Keratinocyte (primary cell): Measurements from ENCODE around the gene NF1.

ENCODE experiments used
- CTCF ChIP-seq, 3 experiments: IDR thresholded peaks in 1 of 3; conservative IDR thresholded peaks in 1 of 3; optimal IDR thresholded peaks in 1 of 3; 2 replicates in 2 of 3; 3 replicates in 1 of 3; pipeline versions ENCODE3 to v1.5.1; 2011; ENCODE audit warnings: low read length in 3 of 3, mild to moderate bottlenecking in 3 of 3, moderate library complexity in 2 of 3, control low read depth in 1 of 3, inconsistent platforms in 1 of 3; ENCODE audit not compliant: insufficient read depth in 2 of 3; ENCODE audit errors: extremely low read depth in 1 of 3
- EZH2 ChIP-seq: IDR thresholded peaks from one replicate; pipeline ENCODE4 v1.6.1; 2012; ENCODE audit warnings: inconsistent platforms, mild to moderate bottlenecking, low read length, moderate library complexity

GRCh38 chr17:31074772-31075555 lies 19.8 kb upstream of the NF1 start:
- TF ChIP-seq EZH2 (no peak), CTCF (optimal IDR thresholded peaks at IDR 0.05 in 1 of 3, IDR thresholded peaks at IDR 0.05 in 1 of 3, conservative IDR thresholded peaks at IDR 0.05 in 1 of 3; ENCODE audit: extremely low read depth in 1 of 3, insufficient read depth in 2 of 3, low read length in 3 of 3) (no peak)
